HG02973 (cell line): ENCODE measurements around the gene WNT4.

Experiments used
- ATAC-seq: cut with Tn5 transposase; IDR thresholded peaks from one replicate; pipeline ENCODE4 v1.9.1; 2021; ENCODE audit warnings: moderate library complexity; ENCODE audit not compliant: unreplicated experiment

WNT4 gene

DNA sequence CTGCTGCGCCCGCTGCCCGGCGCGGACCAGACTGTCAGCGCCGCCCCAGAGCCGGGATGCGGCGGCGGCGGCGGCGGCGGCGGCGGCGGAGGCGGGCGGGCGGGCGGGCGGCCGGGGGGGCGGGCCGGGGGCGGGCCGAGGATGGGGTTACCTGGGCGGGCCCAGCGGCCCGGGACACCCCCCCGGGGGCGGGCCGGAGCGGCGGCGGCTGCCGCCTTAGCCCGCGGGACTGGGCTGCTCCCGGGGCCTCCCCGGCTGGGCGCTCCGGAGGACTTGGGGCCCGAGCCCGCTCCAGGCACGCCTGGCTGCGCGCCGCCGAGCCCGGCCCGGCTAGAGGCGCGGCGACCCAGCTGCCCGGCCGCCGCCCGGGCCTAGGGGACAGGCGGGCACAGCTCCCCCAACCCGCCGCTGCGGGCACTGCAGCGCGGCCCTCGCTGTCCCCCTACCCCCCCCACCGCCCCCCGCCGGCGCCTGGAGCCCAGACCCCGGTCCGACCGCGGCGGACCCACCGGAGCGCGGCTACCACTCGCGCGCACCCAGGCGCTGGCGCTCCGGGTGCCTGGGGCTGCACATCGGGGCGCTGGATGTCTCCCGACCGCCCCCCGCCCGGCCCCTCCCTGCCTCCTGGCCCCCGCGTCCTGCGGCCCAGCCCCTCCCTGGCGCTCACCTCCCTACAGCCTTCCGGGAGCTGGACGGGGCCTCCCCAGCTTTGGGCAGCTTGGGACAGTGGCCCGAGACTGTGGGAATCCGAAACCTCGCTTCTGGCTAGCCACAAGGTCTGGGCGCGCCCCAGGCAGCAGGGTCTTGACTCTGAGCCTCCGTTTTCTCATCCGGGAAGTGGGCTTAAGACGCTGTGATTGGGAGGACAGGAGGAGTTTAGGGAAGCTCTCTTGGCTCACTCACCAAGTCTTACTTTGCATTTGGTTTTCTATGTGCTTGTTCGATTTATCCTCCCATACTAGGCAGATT is at the start of gene WNT4:
TSS of gene WNT4 (minus strand) at position 33 of the 969 bp plus-strand sequence. CDS start 175 bp downstream, outside the sequence.
- no peak for ATAC-seq

DNA sequence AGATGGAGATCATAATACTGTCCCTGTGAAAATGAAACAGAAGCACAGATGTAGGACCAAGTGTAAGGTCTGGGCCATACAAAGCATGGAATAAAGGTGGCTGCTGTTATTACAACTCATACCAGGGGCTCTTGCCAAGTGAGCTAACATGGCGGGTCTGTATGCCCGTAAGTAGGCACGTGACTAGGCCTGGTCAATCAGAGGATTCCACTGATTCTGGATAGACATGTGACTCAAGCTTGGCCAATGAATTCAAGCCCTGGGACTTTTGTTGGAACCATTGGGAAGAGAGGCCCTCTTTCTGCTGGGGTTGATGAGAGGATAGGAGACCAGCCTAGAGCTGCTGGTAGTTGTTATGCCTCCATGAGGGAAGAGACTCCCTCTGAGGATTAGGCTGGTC is 47.8 kb upstream of the WNT4 start:
- no peak for ATAC-seq

DNA sequence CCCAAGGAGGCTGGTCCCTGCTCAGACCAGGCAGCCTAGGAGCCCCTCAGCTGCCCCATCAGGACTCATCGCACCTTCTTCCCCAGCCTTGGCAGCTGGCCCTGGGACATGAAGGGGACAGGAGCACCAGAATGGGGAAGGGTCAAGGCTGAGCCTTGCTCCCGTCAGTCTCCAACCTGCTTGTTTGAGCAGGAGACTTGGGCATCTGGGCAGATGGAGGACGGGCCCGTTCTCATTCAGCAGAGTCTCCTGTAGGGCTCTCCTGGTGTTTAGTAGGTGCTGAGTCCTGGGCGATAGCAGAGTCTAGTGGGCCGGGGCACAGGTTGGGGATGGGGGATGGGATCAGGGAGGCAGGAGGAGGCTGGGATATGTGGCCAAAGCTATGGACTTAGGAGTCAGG is 47.4 kb upstream of the WNT4 start:
- ATAC-seq = no peak

DNA sequence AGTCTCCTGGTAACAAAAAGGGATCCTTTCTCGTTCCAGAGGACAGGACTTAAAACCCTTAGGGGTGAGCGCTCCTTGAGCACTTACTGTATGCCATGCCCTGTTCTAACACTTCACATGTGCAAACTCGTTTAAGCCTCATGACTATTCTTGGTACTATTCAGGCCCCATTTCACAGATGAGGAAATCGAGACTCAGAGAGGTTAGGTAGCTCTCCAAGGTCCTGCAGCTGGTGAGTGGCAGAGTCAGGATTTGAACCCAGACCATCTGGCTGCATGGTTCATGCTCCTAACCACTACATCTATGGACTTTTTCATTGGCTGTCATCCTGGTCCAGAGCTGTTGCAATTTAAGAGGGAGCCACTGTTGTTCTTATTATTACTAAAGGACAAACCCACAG is 46.7 kb upstream of the WNT4 start:
- no peak for ATAC-seq

DNA sequence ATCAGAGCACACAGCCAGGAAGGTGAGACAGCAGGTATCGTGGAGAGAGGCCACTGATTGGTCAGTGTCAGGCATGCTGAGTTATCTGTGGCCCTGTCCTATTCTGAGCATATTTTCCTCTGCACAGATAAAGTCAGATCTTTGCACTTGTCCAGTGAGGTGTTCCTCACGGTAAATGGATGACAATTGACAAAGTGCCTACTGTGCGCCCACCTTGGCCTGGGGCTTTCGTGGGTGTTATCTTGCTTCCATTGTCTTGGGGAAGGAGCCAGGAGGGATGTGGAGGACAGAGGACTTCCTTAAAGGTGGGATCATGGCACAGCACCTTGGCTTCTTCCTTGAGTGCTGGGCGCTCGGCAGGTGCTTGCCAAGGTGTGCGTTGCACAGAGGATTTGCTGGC is 46.0 kb upstream of the WNT4 start:
- no peak for ATAC-seq

DNA sequence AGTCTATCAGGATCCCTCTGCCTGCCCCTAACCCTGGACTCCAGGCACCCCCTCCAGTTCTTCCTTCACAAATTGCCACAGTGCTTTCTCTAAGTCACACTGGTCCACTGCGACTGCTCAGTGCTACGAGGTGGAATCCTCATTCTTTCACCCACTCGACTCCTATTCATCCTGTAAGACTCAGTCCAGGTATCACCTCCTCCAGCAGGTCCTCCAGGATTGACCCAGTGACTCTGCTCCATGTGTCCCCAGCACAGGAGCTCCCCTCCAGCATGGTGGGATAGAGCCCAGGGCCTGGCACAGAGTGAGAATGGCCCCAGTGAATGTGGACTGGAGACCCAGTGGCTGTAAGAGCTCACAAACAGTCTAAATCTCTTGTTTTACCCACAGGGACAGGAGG is 45.5 kb upstream of the WNT4 start:
- ATAC-seq = no peak

DNA sequence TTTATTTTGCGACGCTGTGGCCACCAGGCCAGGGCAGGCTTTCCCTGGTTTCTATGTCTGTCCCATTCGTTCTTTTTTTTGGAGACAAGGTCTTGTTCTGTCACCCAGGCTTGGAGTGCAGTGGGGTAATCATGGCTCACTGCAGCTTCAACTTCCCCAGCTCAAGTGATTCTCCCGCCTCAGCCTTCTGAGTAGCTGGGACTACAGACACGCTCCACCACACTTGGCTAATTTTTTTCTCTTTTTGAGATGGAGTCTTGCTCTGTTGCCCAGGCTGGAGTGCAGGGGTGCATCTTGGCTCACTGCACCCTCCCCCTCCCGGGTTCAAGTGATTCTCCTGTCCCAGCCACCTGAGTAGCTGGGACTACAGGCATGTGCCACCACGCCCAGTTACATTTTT is 43.4 kb upstream of the WNT4 start:
- no peak for ATAC-seq

DNA sequence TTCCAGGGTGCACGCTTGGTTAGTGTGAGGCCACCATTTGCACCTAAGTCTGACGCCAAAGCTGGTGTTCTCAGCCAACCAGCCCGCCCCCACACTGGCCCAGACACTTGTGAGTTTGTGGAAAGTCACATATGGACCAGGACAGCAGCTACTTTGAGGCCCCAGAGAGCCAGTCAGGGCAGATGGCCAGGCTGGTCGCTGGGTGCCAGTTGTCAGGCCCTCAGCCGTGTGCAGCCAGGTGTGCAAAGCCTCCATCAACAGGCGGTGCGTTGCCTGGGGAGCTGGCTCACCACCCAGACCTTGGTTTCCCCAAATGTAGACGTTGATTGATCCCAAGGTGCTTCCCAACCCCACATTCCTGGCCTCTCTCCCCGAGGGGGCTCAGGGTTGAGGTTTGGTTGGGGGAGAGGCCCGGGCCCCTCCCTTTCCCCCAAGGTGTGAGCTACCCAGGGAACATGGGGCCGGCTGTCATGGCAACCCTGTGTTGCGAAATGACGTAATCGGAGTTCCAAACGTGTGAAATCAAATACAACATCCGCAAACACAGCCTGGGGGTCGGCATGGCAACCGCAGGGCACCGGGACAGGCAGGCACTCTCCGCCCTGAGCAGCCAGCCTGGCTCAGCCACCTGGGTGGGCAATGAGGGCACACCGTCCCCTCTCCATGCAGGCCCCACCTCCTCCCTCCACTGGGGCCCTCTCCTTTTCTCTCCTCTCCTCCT is 42.2 kb upstream of the WNT4 start:
- ATAC-seq = no peak

DNA sequence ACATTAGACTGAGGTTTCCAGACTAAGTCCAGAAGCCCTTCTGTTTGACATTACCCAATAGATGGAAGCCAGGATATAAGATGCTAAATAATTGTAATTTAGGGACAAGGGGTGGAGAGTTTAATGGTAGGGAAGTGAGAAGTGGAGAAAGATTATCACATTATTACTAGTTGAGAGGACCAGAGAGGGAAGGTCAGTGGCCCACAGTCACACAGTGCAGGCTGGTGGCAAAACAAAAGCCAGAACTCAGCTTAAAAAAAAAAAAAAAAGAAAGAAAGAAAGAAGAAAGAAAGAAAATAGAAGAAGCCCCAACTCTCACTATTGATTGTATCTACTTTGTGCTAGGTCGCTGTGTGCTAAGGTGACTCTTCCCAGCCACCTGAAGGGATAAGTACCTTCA is 41.6 kb upstream of the WNT4 start:
- no peak for ATAC-seq

DNA sequence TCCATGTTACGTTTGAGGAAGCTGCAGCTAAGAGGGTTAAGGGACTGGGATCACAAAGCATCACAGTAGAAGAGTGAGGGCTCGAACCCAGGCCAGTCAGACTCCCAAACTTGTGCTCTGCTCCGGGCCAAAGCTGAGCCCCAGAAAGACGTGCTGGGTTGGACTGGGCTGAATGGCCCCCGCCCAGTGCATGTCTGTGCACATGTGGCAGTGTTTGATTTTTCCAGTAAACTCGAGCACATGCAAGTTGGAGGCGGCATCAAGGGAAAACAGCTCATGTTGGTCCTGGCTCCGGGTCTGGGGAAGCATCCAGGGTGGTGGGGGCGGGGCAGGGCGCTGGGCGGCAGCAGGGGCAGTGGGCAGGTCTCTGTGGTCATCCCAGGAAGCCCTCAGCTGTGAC is 39.8 kb upstream of the WNT4 start:
- no peak for ATAC-seq

DNA sequence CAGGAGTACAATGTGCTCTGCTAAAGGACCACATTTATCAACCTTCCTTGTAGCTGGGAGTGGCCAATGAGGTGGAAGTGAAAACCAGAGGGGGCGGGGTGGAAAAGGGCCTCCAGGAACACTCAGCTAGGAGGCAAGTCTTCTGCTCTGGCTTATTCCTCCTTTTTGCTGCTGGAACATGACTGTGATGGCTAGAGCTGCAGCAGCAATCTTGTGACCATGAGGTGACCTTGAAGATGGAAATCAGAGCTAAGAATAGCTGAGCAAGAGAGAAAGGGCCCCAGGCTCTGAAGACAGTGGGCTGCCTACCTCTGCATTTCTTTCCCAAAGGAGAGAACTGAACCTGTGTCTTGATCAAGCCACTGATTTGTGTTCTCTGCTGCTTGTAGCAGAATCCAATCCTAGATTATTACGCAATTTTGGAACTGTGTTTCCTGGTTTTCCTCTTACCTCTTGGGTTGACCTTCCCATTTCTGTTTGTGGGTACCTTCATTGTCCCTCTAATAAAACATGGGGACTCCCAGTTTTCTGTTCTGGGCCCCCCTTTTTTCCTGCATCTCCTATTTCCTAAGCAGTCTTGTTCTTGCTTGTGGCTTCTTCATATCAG is 36.4 kb upstream of the WNT4 start:
- no peak for ATAC-seq

DNA sequence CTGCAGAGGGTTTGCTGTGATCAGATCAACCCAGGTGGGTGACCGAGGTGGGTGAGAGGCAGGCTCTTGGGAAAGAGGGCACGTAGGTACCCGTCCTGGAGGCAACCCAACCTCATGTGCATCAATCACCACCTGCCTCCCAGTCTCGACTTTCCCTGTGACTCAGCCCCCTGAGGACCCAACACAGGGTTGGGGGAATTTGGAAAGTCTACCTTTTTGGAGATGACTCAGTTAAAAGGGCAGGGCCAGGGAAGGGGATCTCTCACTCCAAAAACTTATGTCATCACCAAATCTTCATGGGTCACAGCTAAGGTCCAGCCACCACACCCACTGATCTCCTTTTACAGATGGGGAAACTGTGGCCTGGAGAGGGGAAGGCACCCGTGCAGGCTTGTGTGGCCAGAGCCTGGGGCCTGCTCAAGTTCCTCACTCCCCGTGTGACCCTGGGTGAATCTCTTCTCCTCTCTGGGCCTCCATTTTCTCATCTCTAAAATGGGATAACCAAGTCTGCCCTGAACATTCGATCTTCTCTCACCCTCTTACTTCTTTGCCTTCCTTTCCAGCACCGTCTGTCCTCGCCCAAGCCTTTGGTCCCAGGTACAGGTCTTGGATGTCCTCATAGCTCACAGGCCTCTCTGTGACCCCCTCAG is 34.6 kb upstream of the WNT4 start:
- no peak for ATAC-seq

DNA sequence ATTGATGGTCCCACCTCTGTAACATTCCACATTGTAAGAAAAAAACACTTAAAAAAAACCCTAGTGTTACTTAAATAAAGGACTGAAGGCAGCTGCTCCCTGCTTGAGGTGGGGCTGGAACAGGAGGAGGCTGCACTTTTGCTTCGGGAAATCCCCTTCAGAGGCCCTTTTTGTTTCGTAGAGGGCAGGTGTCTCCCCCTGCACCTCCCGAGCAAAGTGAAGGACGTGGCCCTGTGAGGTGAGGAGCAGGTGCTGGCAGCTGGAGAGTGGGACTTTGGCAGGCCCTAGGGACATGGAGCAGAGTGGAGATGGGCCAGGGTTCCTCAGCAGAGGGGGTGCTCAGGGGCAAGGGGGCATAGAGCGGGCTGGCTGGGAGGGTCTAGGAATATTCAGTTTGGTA is 33.4 kb upstream of the WNT4 start:
- peak; percentile 63 for ATAC-seq

DNA sequence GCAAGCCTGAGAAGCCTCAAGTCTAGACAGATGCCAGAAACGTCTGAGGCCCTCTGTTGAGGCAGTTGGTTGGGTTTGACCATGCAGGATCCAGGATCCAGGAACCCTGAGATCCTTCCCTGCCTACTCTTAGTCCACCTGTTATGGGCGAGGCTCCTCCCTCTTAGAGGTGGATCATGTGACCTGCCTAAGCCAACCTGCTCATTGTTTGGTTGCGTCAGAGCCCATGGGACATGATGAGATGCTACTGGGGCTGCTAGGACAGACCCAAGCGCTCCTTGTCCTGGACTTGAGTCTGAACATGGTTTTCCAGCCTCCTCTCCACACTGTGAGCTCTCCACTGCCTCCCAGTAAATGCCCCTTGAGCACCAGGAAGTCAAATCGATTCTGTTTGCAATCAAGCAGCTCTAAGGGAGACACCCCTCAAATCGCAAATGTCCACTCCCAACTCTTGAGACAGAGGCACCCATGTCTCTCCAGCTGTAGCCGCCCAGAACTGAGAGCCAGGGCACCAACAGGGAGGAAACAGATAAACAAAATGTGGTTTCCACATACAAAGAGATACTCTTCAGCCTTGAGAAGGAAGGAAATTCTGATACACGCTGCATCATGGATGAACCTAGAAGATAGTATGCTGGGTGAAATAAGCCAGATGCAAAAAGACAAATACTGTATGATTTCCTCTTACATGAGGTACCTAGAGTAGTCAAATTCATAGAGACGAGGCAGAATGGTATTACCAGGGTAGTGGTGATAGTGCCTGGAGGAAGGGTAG is 31.7 kb upstream of the WNT4 start:
- no peak for ATAC-seq

DNA sequence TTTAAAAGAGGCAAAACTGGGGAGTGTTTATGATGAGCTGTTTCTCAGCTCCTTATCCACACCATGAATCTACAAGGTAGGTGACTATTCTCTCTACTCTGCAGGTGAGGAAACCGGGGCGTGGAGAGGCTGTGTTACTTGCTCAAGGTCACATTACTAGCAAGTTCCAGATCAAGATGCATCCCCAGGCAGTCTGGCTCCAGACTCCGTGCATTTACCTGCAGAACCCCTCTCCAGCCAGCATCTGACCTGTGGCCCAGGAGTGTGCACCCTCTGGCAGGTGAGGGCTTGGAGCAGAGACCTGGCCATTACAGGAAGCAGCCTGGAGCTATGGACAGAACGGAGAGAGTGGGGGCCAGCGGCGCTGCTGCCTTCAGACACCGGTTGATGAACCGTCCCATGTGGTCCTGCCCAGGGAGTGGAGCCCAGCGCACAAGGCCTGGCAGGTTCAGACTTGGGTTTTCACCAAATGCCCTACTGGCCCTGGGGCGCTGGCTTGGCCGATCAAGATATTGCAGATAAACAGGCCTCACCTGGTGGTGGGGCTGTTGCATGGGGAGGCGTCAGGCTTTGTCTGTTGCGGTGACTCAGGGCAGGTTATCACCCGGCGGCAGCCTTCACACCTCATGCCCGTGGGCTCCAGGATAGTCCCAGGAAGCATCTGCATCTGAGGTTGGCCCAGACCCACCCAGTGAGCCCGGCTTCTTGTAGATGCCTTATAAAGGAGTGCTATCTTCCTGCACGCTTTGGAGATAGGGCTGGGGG is 29.2 kb upstream of the WNT4 start:
- no peak for ATAC-seq

DNA sequence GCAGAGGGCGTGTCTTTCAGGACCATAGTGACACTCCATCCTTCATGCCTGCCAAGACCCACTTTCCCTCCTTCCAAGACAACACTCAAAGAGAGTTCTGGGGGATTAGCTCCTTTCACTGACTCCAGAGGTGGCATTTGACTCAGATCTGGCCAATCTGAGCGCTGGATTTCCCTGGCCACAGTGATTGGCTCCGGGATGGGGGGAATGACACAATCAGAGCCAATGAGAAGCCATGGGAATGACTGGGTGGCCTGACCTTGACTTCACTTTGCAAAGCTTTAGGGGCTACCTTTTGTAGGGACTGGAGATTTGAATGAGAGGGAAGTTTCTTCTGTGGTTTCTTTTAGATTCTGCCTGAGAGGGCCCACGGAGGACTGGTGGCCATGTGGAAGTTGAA is 26.9 kb upstream of the WNT4 start:
- ATAC-seq = no peak

DNA sequence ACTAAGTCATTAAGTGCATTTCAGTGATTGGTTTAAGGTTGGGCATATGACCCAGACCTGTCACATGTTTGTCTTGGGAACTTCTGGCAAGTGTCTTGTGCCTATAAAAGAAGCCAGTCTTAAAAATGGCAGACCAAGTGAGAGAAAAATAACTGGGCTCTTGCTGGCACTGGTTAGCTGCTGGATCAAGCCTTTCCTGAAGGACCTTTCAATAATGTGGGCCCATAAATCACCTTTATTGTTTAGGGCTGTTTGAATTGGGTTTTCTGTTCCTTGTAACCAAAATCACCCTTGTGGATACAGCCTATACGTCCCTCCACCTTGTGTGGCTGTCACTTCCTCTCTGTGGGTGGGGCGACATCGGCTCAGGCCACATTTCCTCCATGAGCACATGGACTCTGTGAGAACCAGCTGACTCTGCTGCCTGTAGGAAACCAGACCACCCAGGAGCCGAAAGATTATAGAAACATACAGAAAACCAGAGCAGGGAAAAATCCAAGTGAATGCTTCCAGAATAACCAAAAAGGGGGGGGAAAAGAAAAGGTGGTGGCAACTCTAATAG is 25.6 kb upstream of the WNT4 start:
- no peak for ATAC-seq

DNA sequence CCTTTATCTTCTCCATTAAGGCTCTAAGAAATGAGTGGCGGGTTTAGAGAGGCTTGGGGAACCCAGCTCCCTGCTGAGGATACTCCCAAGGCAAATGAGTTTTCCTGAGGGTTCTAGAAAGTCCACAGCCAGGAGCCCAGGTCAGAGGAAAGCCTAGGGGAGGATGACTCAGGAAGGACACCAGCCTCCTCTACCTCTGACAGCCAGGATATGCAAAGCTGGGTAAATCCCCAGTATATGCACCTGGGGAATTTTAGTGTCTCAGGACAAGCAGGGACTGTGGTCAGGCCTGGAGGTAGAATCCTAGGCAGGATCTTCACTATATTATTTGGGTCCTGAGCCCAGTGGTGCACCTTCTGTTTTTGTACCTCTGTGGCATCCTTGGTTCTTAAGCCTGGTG is 23.5 kb upstream of the WNT4 start:
- no peak for ATAC-seq
